Renal cortex interstitium (tissue), 11 donors: ENCODE results near the gene UBE2H. TPM values are rescaled to one million over a fixed set of nuclear protein-coding genes. Genes with fewer than 3 reads are reported as not detected.
"Not testable (repeated sequence)": the region's sequence is repeated elsewhere in the genome, so short reads cannot be mapped to it uniquely, and the experiment has no call there.

Experiments
- DNase-seq, 11 donors: peaks; one replicate each; pipeline ENCODE4 v3.0.0-alpha.2; 2013; ENCODE audit warnings: low read depth in 9 of 11, low spot score in 4 of 11; ENCODE audit errors: extremely low read depth in 1 of 11
- polyA plus RNA-seq, 3 donors: library from polyadenylated mRNA; unstranded; fragments of 120-200 nt; gene quantifications; one replicate each; pipeline ENCODE4 v1.2.1, GENCODE V29; 2013; ENCODE audit not compliant: insufficient read length in 3 of 3

UBE2H gene
- polyA plus RNA-seq, 3 donors: 110 to 126 (median 115) TPM

DNA sequence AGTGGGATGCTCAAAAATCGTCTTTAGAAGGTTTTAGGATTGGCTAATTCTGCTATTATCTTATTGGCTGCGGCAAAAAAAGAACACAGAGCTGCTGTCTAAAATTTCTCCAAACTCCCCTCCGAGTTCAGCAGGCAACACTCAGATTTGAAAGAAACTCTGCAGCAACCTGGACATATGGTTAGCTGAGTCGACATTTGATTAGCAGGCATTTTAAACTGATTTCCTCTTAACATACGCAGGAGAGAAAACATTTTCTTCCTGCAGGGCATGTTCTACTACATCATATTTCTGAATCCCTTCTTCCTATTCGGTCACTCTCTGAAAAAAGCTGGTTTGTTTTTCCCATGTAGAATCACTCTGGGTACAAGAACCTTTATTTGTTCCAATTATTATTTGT, 119.4 kb downstream of the UBE2H start:
- not testable (repeated sequence) for DNase-seq

DNA sequence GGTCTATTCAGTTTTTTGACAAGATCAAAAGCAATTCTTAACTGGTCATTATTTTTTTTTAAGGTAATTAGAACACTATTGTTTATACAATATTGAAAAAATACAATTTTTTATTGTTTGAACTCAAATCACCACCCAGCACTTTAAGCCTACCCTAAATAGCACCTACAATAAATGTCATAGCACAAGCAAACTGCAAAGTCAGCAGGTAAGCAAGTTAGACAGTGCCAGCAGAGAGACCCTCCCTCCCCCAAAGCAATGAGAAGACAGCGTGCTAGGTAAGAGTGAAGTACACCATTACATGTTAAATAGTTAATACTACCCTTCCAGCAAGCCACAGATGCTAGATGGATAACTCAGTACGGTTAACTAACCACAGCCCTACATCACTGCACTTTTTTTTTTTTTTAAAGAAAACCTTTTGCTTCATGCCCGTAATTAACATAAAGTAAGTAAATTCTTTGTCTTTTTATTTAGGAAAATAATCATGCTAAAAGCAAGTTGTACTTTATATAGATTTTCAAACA, 120.0 kb downstream of the UBE2H start:
- no peak for DNase-seq

DNA sequence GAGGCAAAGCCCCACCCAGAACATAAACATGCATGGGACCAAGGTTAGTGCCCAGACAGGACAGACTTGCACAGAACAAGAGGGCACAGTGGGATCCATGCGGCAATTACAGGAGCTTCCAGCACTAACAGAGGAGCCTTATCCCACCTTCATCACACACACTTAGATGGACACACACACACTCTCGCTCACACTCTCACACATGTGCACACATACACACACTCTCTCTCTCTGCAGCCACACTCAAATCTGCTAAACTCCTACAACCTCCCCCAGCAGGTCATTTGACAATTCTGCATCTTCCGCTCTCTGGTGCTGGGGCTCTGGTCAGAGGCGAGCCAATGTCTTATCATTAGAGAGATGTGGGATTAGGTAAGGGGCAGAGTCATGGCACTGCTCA, 120.5 kb downstream of the UBE2H start:
- DNase-seq: no peak

DNA sequence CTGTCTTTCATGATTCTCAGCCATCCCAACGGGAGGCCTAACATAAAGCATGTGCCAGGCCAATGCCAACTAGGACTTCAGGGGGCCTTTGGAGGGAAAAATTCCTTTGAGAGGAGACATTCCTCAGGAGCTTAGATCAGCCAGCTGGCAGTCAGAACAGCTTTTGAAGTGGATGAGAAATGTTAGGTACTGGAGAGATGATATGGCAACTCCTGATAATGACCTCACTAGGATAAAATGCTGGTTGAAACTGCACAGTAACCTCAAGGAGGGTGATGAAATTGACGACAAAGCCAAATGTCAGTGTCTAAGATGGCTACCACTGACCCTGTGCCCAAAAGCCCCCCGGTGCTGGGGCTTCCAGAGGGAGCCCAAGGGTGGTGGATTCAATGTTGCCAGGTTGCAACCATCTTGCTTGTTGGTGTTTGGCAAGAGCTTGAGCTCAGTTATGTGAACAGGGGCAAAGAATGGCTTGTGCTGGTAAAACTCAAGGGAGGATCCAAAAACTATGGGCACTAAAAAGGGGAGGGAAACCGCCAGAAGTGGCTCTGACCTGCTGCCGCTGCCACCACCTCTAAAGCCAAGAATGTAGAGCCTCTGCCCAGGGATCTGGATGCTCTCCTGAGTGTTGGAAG, 121.2 kb downstream of the UBE2H start:
- peak in 4 of 11 donors; percentile 51 to 76 (median 62) for DNase-seq

DNA sequence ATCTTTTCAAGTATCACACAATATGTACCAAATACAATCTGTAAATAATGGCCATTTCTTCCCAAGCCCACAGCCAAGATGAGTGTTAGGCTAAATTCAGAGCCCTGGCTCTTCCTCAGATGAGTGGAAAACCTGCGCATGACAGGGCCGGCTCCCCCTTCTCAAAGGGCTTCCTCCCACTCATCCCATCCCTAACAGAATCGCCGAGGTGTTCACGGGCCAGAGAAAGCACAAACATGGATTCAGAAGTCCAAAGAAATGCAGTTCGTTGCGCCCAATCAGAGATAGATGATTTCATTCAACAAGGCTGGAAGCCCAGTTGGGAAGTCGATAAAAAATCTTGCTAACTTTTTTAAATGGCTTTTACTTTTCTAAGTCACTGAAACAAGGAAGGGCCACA, 121.8 kb downstream of the UBE2H start:
- peak in 1 of 11 donors; percentile 35 for DNase-seq

DNA sequence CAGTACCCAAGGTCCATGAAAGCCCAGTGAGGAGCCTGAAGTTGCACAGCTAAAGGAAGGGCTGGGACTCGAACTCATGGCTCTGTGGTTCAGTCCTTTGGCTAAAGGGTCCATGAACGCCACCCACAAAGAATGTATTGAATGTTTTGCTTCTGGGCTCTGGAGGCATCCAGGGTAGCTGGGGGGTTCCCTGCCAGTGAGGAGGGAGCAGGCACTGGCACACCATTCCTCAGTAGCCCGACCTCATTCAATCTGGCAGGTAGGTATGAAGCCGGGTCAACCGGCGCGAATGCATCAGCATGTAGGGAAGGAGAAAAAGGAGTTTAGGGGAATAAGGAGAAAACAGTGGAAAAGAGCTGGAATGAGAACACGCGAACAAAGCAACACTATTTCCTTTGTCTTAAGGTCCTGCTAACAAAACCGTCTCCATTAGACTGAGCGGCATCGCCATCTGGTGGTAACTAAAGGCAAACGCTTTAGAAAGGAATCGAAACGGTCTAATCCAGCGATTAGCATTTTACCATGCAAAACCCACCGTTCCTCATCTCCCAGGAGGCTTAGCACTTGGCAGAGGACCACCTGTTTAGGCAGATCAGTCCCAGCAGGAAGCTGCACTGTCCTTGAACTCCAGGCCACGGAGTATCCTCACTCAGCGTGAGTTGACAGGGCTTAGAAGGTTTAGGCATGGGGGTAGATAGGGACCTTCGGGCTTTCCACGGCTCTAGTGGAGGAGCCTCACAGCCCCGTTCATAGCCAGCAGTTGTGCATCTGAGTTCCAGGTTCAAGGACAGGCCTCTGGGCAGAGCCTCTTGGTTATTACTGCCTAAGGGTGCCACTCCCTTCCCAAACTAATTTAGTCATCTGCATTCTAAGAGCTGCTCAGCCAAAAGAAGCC, 122.8 kb downstream of the UBE2H start:
- peak in 10 of 11 donors; percentile 63 to 85 (median 78) for DNase-seq

DNA sequence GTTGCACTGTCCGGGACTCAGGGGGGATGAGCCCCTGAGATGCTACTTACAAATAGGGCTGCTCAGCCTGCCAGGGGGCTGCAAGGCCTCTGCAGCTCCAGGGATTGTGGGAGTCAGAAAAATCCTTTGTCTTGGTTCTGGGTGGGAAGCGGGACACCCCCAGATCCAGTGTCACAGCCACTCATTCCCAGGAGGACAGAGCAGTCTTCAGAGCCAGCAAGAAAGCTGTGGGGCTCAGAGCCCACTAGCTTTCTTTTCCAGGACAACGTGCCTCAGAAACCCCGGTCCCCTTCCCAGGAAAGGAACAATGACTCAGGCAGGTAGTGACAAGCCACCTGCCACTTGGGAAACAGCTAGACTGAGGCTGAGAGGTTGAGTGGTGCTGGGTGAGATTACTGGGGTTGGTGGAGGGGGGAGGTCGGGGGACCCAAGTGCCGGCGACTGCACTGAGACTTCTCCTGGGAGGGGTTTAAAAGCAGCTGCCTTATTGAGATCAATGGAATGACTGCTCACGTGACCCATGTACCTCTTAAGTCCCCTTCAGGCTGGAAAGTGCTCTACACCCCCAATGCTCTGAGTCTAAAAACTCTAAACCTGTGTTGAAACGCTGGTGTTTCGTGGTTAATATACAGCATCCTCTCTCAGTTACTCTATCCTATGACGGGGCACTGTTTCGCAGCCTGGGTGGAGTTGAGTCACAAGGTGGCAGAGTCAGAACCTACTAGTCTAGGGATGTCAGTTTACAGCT, 123.6 kb downstream of the UBE2H start:
- no peak for DNase-seq

DNA sequence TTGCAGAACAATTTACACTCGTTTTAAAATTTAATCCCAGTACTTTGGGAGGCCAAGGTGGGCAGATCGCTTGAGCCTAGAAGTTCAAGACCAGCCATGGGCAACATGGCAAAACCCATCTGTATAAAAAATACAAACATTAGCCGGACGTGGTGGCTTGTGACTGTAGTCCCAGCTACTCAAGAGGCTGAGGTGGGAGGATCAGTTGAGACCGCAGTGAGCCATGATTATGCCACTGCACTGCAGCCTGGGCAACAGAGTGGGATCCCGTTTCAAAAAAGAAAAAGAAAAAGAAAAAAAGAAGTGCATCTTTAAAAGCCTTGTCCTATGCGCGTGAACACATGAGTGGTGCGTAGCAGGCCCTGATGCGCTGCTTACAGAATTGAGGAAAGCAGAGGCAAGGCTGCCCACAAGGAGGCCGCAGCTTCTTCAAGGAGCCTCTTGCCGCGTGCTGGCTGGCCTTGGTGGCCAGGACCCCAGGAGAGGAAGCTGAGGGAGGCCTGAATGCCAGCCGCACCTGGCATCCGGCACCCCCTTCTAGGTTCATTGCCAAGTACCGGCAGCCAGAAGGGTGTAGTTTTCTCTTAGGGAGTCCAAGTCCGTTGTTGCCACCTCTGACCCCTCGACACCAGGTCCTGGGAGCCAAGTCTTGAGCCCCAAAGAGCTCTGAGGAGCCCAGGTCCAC, 124.5 kb downstream of the UBE2H start:
- DNase-seq: no peak

DNA sequence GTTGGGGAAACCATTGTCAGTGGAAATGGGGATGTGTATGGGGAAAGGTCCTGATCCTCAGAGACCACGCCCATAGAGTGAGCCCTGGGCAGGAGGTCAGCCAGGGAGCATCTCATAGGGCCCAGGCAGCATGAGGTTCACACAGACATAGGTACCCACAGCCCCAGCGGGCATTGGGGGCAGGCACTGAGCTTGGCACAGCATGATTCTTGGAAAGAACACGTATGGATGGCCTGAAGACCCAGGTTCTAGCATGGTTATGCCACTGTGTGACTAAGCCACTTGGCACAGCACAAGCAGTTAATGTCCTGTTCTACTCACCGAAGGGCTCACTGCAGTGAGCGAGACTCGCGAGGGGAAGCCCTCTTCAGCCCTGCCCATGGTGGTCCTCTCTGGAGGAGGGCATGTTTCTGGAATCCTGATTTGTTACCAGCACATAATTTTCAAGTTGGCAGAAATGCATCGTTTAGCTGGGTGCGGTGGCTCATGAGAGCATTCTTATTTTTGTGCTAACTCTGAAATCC, 125.2 kb downstream of the UBE2H start:
- no peak for DNase-seq

DNA sequence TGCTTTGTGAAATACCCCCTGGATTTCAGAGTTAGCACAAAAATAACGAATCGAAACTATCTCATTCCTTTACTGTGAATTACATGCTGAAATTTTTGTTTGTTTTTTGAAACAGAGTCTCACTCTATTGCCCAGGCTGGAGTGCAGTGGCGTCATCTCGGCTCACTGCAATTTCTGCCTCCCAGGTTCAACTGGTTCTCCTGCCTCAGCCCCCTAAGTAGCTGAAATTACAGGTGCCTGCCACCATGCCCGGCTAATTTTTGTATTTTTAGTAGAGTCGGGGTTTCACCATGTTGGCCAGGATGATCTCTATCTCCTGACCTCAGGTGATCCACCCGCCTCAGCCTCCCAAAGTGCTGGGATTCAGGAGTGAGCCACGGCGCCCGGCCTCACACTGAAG, 125.9 kb downstream of the UBE2H start:
- DNase-seq: not testable (repeated sequence)

DNA sequence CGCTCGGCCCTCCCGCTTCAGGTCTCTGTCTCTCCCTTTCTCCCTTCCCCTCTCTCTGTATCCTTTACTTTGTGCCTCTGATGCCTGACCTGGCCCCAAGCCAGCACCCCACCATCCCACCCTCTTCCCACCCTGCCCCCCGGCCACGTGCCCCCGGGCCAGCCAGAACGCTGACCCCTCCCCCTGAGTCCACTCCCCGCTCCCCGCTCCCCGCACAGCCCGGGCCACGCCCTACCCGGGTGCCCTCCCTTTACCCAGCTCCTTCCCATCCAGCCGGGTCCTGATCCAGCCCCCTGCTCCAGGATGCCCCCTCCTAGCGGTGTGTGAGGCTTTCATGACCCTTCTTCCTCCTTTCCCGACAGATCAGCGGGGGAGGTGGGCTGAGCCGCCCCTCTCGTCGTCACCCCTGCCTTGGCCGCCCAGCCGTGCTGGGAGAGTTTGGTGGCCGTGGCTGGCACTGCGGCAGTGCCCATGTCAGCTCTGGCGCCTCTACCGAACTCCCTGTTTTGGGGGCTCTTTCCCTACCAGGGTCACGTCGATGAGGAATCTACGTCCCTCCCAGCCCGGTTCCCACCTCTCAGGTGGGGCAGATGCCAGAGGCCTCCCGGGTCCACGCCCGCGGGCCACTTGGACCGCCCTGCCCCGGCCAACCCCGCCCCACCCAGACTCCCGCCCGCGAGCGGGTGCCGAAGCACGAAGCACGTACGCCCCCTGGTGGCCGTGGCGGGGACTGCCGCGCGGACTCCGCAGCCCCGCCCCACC, 127.4 kb downstream of the UBE2H start:
- peak in 10 of 11 donors; percentile 62 to 81 (median 74) for DNase-seq

DNA sequence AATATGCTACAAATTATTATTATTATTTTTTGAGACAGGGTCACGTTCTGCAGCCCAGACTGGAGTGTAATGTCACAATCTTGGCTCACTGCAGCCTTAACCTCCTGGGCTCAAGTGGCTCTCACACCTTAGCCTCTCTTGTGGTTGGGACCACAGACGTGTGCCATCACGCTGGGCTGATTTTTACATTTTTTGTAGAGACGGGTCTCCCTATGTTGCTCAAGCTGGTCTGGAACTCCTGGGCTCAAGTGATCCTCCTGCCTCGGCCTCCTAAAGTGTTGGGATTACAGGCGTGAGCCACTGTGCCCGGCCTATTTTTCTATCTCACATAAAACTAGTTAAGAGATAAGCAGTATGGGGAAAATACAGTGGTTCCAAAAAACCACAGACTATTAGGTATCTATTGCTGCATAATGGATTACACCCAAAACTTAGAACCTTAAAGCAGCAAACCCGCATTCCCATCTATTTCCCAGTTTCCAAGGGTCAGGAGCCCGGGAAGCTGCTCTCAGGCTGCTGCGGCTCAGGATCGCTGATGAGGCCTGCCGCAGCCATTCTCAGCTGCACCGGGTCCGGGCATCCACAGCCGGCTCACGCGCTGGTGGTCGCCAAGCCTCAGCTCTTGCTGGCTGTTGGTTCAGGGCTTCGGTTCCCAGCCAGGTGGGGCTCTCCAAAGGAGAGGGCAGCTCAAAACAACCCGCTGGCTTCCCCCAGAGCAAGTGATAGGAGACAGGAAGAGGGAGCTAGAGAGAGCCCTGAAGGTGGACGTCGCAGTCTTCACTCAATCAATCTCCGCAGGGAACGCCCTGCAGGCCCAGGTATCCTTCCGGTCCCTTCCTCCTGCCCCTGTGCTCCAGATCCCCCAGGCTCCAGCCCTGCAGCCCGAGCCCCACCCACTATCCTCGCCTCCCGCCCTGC, 128.2 kb downstream of the UBE2H start:
- peak in 8 of 11 donors; percentile 24 to 53 (median 45) for DNase-seq

DNA sequence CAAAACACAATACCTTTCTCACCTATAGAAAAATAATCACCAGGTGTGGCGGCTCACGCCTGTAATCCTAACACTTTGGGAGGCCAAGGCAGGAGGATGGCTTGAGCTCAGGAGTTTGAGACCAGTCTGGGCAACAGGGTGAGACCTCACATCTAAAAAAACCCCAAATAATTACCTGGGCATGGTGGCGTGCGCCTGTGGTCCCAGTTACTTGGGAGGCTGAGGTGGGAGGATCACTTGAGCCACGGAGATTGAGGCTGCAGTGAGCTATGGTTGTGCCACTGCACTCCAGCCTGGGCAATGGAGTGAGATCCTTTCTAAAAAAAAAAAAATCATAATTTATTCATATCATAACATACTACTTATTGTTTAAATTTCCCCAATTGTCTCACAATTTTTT, 129.6 kb downstream of the UBE2H start:
- DNase-seq: not testable (repeated sequence)

DNA sequence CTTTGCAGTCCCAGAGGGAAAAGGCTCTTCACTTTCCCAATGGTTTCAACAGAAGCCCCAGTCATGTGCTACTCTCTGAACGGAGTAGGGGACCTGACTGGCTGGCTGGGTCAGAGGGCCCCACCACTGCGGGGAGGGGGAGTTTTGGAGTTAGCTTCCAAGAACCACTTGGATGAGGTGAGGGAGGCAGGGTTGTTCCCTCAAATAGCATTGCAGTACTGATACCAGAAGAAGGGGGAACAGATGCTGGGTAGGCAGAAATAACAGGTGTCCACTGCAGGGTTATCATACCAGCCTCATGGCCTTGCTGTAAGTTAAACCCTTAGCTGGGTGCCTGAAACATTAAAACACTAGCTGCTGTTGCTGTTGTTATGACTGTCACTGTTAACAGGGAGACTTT, 131.3 kb downstream of the UBE2H start:
- DNase-seq: no peak

DNA sequence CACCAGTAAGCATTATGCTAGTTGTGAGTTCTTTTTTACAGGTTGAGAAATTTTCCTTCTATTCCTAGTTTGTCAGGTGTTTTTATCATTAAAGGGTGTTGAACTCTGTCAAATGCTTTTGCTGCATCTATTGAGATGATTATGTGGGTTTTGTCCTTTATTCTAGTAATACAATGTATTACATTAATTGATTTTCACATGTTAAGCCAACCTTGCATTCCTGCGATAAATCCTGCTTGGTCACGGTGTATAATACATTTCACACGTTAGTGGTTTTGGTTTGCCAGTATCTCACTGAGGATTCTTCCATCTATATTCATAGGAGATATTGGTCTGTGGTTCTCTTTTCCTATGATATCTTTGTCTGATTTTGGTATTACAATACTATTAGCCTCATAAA, 136.0 kb downstream of the UBE2H start:
- no peak for DNase-seq

DNA sequence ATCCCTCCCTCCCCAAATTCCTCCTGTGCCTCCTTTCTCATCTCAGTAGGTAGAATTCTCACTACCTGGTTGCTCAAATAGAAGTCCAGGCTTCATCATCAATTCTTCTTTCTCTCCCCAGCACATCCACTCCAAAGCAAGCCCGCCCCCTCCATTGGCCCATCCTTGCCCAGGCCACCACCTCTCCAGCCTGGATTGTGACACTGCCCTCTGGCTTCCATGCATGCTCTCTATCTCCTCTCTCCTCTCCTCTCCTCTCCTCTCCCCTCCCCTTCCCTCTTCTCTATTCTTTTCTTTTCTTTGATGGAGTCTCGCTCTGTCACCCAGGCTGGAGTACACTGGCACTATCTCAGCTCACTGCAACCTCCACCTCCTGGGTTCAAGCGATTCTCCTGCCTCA, 144.9 kb downstream of the UBE2H start:
- DNase-seq: no peak
